ENCODE data around the gene CPXM2. TPM values are rescaled to one million over a fixed set of nuclear protein-coding genes. Genes with fewer than 3 reads are reported as not detected.

CPXM2 gene
- polyA plus RNA-seq, 6 donors from 2014 or later: 0.11 TPM; not detected in 5

DNA sequence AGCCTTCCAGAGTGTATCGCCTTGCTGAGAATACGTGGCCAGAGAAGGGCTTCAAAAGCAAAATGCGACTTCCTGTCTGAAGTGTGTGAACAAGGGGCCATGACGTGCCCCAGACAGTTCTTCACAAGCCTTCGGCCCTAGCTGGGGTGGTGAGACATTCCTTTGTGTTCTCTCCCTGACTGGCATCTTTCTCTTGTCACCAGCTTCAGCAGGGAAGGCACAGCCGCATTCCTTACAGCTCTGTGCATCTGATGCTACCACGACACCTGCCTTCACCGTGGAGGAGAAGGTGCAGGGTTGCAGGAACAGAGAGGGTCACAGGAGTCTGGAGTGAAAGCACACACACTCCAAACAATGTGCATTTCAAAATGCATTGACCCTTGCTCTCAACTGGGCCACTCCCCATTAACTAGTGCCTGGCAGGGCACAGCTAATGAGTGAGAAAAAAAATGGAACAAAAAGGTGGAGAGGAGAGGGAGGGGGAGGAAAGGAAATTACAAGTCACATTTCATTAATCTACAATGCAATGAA, 132.0 kb downstream of the CPXM2 start:
- H3K36me3 Mint-ChIP-seq: no peaks in the 10 kb centered on the region
- DNase-seq: no peak
- no peak for ATAC-seq (ENCODE audit: low read depth in 2 of 2)
- H3K27ac Mint-ChIP-seq: no peak overlapping the region
- H3K4me1 Mint-ChIP-seq: no peaks in the 10 kb centered on the region
- peaks cover 15 to 24% (median 23%) of the 10 kb centered on the region in 3 donors for H3K27me3 Mint-ChIP-seq
- H3K4me3 Mint-ChIP-seq: no peak overlapping the region
- peaks cover 0 to 4% (median 0%) of the 10 kb centered on the region in 7 donors for H3K9me3 Mint-ChIP-seq

DNA sequence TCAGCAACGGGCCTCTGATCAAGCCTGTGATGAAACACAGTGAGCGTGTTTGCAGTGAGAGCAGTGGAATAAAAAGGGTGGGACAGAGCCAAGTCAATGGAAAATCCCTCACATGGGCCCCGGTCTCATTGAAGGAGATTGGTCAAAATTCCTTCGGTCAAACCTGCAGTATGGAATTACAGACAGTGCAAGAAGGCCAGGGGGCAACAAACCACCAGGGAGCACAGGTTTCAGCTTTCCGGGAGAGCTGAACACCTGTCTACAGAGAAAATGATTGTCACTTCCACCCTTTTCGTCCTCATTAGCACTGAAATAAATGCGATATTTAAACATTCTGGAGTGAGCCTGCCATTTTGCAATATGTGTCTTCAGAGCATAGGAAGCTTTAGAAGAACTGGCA, 132.6 kb downstream of the CPXM2 start:
- H3K4me3 Mint-ChIP-seq: no peak overlapping the region
- H3K27ac Mint-ChIP-seq: no peak overlapping the region
- no peaks in the 10 kb centered on the region for H3K4me1 Mint-ChIP-seq
- H3K27me3 Mint-ChIP-seq: peaks cover 15 to 24% (median 23%) of the 10 kb centered on the region in 3 donors
- H3K9me3 Mint-ChIP-seq: peaks cover 0 to 4% (median 0%) of the 10 kb centered on the region in 7 donors
- no peaks in the 10 kb centered on the region for H3K36me3 Mint-ChIP-seq
- ATAC-seq (ENCODE audit: low read depth in 2 of 2): no peak
- no peak for DNase-seq

- peaks cover 0 to 2% (median 0%) of the 10 kb centered on the region in 7 donors for H3K9me3 Mint-ChIP-seq
- H3K27ac Mint-ChIP-seq: no peak overlapping the region
- no peaks in the 10 kb centered on the region for H3K36me3 Mint-ChIP-seq
- H3K4me1 Mint-ChIP-seq: no peaks in the 10 kb centered on the region
- ATAC-seq (ENCODE audit: low read depth in 2 of 2) (no peak), DNase-seq (no peak)
- H3K4me3 Mint-ChIP-seq: no peak overlapping the region
- peaks cover 11 to 23% (median 17%) of the 10 kb centered on the region in 3 donors for H3K27me3 Mint-ChIP-seq
These were observed 133.8 kb downstream of the CPXM2 start for GRCh38 chr10:123757853-123758252.

DNA sequence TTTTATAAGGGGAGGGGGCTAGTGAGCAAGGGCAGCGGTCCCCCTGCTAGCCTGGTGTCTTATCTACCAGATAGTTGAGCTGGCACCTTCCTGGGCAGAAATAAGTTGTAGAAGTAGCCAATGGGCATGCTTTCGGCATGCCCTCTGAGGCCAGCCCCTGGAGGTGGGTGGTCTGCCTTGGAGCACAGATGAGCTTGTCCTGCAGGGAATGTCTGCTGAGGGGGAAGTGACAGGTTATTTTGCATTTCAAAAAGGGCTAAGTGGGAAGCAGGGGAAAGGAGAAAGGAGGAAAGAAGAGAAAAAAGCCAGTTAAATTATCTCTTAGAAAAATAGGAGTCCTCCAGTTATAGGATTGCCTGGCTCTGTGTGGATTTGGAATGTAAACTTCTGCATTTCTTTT, 136.5 kb downstream of the CPXM2 start:
- Mint-ChIP-seq H3K36me3 (no peaks in the 10 kb centered on the region), H3K4me1 (no peaks in the 10 kb centered on the region), H3K27me3 (peaks cover 0 to 12% (median 10%) of the 10 kb centered on the region in 3 donors), H3K9me3 (peaks cover 3 to 20% (median 10%) of the 10 kb centered on the region in 7 donors), H3K4me3 (no peak overlapping the region), H3K27ac (no peak overlapping the region)
- DNase-seq (no peak), ATAC-seq (ENCODE audit: low read depth in 2 of 2) (no peak)

DNA sequence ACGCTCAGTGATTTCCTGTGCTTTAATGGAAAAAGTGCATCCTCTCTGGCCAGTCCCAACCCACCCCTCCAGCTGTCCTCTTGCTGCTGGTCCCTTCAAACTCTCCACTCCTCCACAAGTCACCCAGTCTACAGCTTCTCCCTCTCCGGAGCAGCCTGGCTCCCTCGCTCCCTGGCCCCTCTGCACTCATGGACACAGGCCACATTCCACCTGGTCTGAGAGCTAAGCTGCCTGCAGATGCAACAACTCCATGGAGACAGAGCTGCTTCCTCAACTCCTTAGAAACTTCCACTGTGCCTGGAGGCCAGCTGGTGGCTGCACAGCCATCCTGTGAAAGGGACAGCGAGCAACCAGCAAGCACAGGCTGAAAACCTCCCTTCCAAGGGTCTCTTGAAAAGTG, 137.5 kb downstream of the CPXM2 start:
- no peaks in the 10 kb centered on the region for H3K36me3 Mint-ChIP-seq
- no peak overlapping the region for H3K27ac Mint-ChIP-seq
- H3K4me1 Mint-ChIP-seq: no peaks in the 10 kb centered on the region
- ATAC-seq (ENCODE audit: low read depth in 2 of 2) (no peak), DNase-seq (no peak)
- peaks cover 3 to 20% (median 10%) of the 10 kb centered on the region in 7 donors for H3K9me3 Mint-ChIP-seq
- H3K27me3 Mint-ChIP-seq: peaks cover 6 to 12% (median 10%) of the 10 kb centered on the region in 3 donors
- no peak overlapping the region for H3K4me3 Mint-ChIP-seq

DNA sequence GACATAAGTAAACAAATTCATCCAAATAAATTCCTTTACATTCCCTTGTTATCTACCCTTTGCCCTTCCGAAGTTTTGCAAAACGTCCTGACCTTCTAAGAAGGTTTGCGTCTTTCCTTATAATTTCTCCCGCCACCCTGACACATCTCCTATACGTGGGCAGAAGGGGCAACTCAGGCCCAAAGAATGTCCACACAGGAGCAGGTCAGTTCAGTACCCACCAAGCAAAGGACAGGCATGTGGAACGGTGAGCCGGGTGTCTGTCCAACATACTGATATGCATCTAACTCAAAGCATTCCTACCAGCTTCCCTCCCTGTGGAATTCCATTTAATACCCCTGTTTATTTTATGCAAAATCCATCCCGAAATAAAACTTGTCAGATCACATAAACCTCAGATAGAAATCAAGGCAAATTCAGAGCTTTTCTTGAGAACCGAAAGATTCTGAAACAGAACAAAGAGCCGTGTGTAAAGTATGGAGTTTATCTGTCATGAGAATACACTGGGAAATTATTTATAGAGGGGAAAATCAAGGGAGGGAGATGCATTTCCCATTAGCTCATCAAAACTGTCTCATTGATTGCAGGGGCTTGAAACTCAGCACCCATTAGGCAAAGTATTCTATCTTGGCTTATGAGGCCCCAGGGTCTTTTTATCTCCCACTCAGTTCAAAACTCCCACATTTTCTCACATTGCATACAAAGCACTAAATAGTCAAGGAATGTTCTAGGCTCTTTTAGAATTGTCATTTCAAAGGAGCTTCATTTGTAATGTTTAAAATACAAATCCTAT, 140.1 kb downstream of the CPXM2 start:
- H3K27ac Mint-ChIP-seq: no peak overlapping the region
- no peaks in the 10 kb centered on the region for H3K36me3 Mint-ChIP-seq
- DNase-seq: no peak
- ATAC-seq (ENCODE audit: low read depth in 2 of 2): no peak
- H3K4me1 Mint-ChIP-seq: no peaks in the 10 kb centered on the region
- peaks cover 4 to 16% (median 12%) of the 10 kb centered on the region in 3 donors for H3K27me3 Mint-ChIP-seq
- H3K9me3 Mint-ChIP-seq: peaks cover 3 to 20% (median 10%) of the 10 kb centered on the region in 7 donors
- no peak overlapping the region for H3K4me3 Mint-ChIP-seq

- Mint-ChIP-seq H3K9me3 (peaks cover 3 to 20% (median 10%) of the 10 kb centered on the region in 7 donors), H3K4me3 (no peak overlapping the region), H3K4me1 (no peaks in the 10 kb centered on the region), H3K36me3 (no peaks in the 10 kb centered on the region), H3K27me3 (peaks cover 5 to 16% (median 16%) of the 10 kb centered on the region in 3 donors), H3K27ac (no peak overlapping the region)
- no peak for DNase-seq
- ATAC-seq (ENCODE audit: low read depth in 2 of 2): no peak
These were observed 140.7 kb downstream of the CPXM2 start for GRCh38 chr10:123750901-123751300.

- no peak overlapping the region for H3K4me3 Mint-ChIP-seq
These were observed 142.9 kb downstream of the CPXM2 start for GRCh38 chr10:123748711-123749110.

GRCh38 chr10:123747426-123747825, 144.2 kb downstream of the CPXM2 start:
- Mint-ChIP-seq H3K4me1 (no peaks in the 10 kb centered on the region), H3K27me3 (peaks cover 14 to 24% (median 20%) of the 10 kb centered on the region in 3 donors), H3K27ac (no peak overlapping the region), H3K36me3 (no peaks in the 10 kb centered on the region), H3K4me3 (no peak overlapping the region), H3K9me3 (peaks cover 5 to 20% (median 10%) of the 10 kb centered on the region in 7 donors)
- ATAC-seq (ENCODE audit: low read depth in 2 of 2) (no peak), DNase-seq (no peak)

More at GRCh38 chr10:123748711-123749110, 142.9 kb downstream of the CPXM2 start:
- Mint-ChIP-seq H3K27ac (no peak overlapping the region), H3K4me1 (no peaks in the 10 kb centered on the region), H3K27me3 (peaks cover 9 to 19% (median 18%) of the 10 kb centered on the region in 3 donors), H3K9me3 (peaks cover 3 to 20% (median 10%) of the 10 kb centered on the region in 7 donors), H3K36me3 (no peaks in the 10 kb centered on the region)
- ATAC-seq (ENCODE audit: low read depth in 2 of 2): no peak
- no peak for DNase-seq

DNA sequence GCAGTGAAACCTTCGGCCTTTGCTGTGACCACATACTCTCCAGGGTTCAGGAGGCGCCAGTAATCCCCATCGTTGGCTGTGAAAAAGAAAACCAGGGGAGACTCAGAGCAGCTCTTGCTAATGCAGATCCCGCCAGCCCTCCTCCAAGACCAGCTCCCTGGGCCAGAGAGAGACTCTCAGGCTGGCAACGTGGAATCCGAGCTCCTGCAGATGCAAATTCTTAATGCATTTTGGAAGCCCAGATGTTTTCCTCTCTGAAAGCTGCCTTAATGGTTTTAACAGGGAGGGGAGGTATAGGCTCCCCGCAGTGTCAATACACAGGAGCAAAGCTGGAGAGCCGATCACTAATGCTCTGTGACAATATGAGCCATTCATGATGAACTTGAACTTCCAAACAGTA, 144.7 kb downstream of the CPXM2 start:
- DNase-seq: no peak
- H3K27me3 Mint-ChIP-seq: peaks cover 14 to 24% (median 19%) of the 10 kb centered on the region in 3 donors
- H3K36me3 Mint-ChIP-seq: no peaks in the 10 kb centered on the region
- H3K4me1 Mint-ChIP-seq: no peaks in the 10 kb centered on the region
- no peak overlapping the region for H3K4me3 Mint-ChIP-seq
- ATAC-seq (ENCODE audit: low read depth in 2 of 2): no peak
- H3K9me3 Mint-ChIP-seq: peaks cover 5 to 19% (median 10%) of the 10 kb centered on the region in 7 donors
- no peak overlapping the region for H3K27ac Mint-ChIP-seq

- ATAC-seq (ENCODE audit: low read depth in 2 of 2) (no peak), DNase-seq (no peak)
- Mint-ChIP-seq H3K36me3 (no peaks in the 10 kb centered on the region), H3K27ac (no peak overlapping the region), H3K4me1 (no peaks in the 10 kb centered on the region), H3K9me3 (peaks cover 5 to 14% (median 9%) of the 10 kb centered on the region in 7 donors), H3K4me3 (no peak overlapping the region), H3K27me3 (peaks cover 14 to 24% (median 23%) of the 10 kb centered on the region in 3 donors)
These were observed 145.1 kb downstream of the CPXM2 start for GRCh38 chr10:123746520-123746919.

DNA sequence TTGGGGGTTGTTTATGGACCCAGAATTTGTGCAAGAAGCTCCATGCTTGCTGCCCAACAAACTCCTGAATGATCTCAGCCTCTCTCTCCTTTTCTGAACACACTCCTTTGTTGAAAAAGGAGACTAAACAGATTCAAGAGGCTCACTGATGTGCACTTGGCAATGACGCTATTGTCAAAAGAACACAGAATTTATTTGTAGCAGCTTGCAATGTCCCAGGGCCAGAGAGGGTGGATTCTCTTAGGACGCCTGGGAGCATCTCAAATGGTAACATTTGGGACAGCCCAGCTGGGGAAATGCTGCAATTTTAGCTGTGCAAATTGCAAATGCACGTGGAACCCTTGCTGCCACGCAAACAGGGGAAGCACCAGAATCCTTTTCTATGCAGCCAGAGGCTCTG, 145.5 kb downstream of the CPXM2 start:
- Mint-ChIP-seq H3K4me3 (no peak overlapping the region), H3K9me3 (peaks cover under 1 to 10% (median 5%) of the 10 kb centered on the region in 7 donors), H3K4me1 (no peaks in the 10 kb centered on the region), H3K27ac (no peak overlapping the region), H3K36me3 (no peaks in the 10 kb centered on the region), H3K27me3 (peaks cover 14 to 28% (median 24%) of the 10 kb centered on the region in 3 donors)
- DNase-seq: no peak
- no peak for ATAC-seq (ENCODE audit: low read depth in 2 of 2)

DNA sequence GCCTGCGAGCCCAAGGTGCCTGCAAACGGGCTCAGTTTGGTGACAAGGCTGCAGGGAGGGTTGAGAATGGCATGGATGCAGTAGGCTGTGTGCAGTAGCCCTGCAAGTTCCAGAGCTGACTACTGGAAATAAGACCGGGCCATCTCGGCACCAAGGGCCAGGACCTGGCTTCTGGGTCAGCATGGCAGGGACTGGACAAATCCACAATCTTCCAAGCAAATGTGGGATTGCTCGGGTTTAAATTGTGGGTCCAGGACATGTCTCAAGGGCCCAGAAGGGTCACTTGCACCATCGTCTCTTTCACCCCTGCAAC, 147.4 kb downstream of the CPXM2 start:
- Mint-ChIP-seq H3K27ac (no peak overlapping the region), H3K36me3 (no peaks in the 10 kb centered on the region), H3K4me3 (no peak overlapping the region), H3K27me3 (peaks cover 14 to 23% (median 19%) of the 10 kb centered on the region in 3 donors), H3K9me3 (peaks cover 0 to 3% (median 0%) of the 10 kb centered on the region in 7 donors), H3K4me1 (no peaks in the 10 kb centered on the region)
- DNase-seq (no peak), ATAC-seq (ENCODE audit: low read depth in 2 of 2) (no peak)

All from naive B cell (primary cell).